GM18517 (cell line): Measurements from ENCODE around the gene DNAAF1.
A peak's percentile ranks its signal among the peaks of the same experiment; 100 is the strongest.
"Not testable (repeated sequence)": the region's sequence is repeated elsewhere in the genome, so short reads cannot be mapped to it uniquely, and the experiment has no call there.

ENCODE experiments used
- ATAC-seq: cut with Tn5 transposase; IDR thresholded peaks from one replicate; pipeline ENCODE4 v1.9.1; 2021; ENCODE audit warnings: mild to moderate bottlenecking, moderate library complexity; ENCODE audit not compliant: unreplicated experiment

The DNAAF1 gene

GRCh38 chr16:84182680-84183571 is 37.8 kb downstream of the DNAAF1 start:
- no peak for ATAC-seq

- no peak for ATAC-seq
Observed at GRCh38 chr16:84183572-84183875, 38.4 kb downstream of the DNAAF1 start.

DNA sequence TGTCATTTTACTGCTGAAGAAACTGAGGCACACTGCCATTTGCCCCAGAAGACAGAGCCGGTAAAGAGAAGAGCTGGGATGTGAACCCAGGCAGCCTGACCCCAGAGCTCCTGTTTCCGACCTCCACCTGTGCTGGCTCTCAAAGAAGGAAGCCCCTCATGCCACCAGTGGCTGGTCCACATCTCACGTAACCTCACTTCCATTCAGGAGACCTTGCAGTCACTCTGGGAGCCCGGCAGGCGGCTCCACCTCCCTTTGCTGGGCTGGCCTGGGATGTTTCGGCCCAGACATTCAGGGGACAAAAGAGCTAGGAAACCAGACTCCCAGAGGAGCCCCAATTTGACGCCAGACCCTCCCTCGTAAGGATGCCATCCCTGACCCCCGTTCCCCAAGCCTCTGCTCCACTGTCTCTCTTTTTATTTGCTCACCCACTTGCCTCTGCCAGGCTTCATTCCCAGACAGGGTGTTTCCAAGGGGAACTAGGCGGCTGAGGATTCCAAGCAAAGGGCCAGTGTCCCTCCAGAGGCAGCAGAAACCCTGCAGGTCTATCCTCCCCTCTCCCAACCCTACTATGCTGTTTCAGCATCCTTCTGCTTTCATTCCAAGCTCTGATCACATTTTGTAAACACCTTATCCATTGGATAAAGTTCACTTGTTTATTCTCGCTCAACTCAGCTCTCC is 38.9 kb downstream of the DNAAF1 start:
- no peak for ATAC-seq

- ATAC-seq: no peak
Observed at GRCh38 chr16:84184775-84185174, 39.7 kb downstream of the DNAAF1 start.

- peak; percentile 71 for ATAC-seq
Observed at GRCh38 chr16:84186685-84187437, 41.8 kb downstream of the DNAAF1 start, which contains the start of gene TAF1C. TSS of gene TAF1C (minus strand) at chr16:84187057. CDS start at chr16:84184988, 2,069 bp downstream.

- no peak for ATAC-seq
Observed at GRCh38 chr16:84190731-84191388, 45.8 kb downstream of the DNAAF1 start, which contains the start of gene ADAD2. TSS of gene ADAD2 (plus strand) at chr16:84191157. CDS start at chr16:84191231, 74 bp downstream.

DNA sequence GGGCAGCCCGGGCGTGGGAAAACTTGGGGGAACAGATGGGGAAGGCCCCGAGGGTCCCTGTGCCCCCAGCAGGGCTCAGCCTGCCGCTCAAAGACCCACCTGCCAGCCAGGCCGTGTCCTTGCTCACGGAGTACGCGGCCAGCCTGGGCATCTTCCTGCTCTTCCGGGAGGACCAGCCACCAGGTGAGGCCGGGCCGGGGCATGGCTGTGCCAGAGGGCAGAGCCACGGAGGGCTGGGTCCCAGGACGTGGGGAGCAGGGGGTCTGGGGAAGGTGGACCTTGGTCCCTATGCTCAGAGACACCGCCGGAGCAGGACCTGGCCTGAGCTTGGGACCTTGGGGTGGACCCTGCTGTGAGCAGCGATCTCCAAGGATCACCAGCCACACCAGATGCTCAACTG is 46.4 kb downstream of the DNAAF1 start:
- ATAC-seq: no peak

- ATAC-seq: no peak
Observed at GRCh38 chr16:84193480-84193879, 48.4 kb downstream of the DNAAF1 start.

DNA sequence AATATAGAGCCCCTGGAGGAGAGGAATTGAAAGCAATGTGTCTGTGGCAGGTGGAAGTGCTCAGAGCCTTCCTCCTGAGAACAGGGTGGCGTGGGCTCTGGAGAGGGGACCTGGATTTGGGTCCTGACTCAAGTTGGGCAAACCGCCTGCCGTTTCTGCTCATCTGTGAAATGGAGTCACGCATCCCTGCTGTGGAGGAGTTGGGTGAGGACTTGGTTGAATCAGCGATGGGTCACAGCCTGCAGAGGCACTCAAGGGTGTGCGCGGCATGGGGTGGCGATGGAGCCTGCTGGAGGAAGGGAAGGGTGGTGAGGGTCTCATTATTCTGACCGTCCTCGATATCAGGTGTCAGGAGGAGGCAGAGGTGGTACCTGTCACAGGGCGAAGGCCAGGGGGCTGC is 48.9 kb downstream of the DNAAF1 start:
- ATAC-seq: no peak

DNA sequence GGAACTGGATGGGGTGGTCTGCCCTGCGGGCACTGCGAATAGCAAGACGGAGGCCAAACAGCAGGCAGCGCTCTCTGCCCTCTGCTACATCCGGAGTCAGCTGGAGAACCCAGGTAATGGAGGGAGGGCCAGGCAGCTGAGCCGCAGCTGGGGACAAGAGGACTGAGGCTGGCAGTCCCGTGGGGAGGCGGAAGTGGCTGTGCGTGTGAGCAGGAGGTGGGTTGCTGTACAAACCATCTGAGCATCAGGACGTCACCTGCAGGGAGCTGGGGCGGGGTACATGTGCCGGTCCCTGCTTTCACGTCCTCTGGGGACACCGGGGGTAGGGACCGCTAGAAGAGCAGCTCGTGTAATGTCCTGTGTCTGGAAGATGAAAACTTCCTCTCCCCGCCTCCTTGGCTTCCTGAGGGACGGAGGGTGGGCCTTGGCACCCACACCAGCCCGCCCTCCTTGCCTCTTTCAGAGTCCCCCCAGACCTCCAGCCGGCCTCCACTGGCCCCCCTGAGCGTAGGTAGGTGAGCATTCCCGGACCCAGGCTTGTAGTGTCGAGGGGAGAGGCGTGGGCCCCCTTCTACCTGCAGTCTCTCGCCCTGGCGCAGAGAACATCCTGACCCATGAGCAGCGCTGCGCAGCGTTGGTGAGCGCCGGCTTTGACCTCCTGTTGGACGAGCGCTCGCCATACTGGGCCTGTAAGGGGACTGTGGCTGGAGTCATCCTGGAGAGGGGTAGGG is 49.5 kb downstream of the DNAAF1 start:
- ATAC-seq: no peak

DNA sequence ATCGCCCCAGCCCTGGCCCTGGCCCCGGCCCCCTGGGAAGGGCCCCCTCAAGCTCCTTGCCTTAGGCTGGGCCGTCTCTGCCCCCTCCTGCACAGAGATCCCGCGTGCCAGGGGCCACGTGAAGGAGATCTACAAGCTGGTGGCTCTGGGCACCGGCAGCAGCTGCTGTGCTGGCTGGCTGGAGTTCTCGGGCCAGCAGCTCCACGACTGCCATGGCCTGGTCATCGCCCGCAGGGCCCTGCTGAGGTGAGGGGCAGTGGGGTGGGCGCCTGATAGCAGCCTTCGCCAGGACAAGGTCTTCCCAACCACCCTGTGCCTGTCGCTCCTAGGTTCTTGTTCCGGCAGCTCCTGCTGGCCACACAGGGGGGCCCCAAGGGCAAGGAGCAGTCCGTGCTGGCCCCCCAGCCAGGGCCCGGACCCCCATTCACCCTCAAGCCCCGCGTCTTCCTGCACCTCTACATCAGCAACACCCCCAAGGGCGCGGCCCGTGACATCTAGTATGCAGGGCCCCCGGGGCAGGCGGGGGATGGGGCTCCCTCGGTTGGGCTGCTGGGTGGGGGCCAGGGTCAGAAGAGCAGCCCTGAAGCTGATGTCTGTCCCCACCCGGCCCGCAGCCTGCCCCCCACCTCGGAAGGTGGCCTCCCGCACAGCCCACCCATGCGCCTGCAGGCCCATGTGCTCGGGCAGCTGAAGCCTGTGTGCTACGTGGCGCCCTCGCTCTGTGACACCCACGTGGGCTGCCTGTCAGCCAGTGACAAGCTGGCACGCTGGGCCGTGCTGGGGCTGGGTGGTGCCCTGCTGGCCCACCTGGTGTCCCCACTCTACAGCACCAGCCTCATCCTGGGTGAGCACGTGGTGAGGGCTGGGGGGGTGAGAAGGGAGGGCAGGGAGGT is 50.3 kb downstream of the DNAAF1 start:
- ATAC-seq: no peak

DNA sequence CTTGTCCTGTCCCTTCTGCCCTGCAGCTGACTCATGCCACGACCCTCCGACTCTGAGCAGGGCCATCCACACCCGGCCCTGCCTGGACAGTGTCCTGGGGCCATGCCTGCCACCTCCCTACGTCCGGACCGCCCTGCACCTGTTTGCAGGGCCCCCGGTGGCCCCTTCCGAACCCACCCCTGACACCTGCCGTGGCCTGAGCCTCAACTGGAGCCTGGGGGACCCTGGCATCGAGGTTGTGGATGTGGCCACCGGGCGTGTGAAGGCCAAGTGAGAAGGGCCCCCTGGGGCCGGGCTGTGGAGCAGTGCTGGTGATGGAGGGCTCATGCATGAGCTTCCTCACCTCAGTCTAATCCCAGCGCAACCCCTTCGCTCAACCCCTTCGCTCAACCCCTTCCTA is 51.0 kb downstream of the DNAAF1 start:
- no peak for ATAC-seq

DNA sequence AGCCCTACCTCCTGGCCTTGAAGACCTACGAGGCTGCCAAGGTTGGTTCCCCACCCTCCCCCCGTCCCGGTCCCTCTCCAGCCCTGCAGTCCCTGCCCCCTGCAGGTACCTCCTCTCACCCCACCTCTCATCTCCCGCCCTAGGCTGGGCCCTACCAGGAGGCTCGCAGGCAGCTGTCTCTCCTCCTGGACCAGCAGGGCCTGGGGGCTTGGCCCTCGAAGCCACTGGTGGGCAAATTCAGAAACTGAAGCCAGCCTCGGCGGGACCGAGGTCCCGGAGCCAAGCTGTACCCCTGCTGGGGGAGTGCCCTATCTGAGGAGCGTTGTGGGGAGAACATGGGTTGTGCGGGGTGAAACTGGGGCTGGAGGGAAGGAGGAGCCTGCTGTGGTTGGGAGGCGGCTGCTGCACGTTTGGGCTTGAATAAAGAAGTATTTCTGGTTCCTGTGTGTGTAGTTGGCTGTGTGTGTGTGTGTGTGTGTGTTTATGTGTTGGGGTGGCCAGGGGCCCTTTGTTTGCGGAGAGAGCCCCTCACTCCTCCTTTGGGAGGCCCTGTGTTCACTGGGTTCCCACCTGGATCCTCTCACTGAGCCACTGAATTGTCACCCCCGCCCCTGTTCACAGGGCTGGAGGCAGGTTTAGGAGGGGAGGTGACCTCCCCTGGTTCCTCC is 51.8 kb downstream of the DNAAF1 start:
- ATAC-seq: no peak

DNA sequence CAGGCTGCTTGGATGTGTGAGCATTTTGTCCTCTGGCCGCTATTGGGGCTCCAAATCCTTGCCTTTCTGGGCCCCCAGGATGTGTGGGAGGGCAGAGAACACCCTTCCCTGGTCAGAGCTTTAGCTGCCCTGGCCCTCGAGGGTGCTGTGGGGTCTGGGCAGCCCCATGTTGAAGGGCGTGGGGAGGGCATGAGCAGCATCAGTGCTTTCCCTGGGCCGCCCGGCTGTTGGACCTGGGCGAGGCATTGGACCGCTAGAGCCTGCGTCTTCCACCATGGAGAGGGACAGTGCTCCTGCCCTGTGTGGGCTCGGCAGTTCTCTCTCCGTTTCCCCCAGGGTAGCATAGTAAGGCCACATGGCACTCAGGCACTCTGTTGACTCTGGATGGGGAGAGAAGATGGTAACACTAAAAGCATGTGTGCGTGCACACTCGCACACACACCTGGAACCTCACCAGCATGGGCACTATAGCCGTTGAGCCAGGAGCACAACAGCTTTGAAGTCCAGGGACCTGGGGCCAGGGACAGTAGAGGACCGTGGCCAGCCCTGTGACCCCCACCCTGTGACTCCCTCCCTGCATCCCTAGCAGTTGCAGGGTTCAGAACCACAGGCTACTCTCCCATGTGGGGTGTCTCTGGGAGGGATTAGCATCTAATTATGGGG is 52.5 kb downstream of the DNAAF1 start:
- ATAC-seq: no peak

DNA sequence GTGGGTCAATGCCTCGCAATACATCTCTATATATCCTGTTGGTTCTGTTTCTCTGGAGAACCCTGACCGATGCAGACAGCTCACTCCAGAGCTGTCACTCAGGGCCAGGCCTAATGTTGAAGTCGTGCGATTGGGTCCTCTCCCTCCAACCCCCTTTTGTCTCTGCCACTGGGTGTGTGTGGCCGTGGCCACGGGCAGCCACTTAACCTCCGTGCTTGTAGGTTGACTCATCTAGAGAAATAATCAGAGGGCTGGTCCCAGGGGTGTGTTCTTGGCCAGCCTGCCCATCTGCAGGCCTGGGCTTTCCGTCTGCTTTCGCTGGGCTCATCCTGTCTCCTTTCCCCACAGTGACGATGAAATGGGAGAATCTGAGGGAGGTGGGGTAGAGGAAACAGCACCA is 53.3 kb downstream of the DNAAF1 start:
- ATAC-seq: no peak

GRCh38 chr16:84199097-84199496 is 54.0 kb downstream of the DNAAF1 start:
- ATAC-seq: no peak

DNA sequence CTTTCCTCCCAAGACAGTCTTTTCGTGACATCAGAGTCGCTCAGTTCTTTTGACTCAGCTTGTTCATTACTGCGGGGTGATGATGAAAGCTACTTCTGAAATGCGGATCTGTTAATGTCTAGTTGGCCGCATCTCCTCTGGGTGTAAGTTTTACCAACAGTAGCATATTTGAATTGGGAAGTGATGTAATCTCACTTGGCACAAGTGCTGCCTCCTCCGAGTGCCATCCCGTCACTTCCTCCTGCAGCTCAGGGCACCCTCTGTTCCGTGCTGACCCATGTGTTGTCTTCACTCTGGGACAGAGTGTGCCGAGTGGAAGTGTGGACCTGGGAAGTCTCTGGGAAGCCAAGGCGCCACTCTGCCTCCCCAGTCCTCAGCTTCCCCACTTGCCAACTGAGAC is 54.8 kb downstream of the DNAAF1 start:
- no peak for ATAC-seq

- not testable (repeated sequence) for ATAC-seq
Observed at GRCh38 chr16:84204551-84204950, 59.4 kb downstream of the DNAAF1 start.
